GM20000 (cell line): Measurements from ENCODE around the gene SLC9C1.

Experiments
- DNase-seq: peaks from one replicate; pipeline ENCODE4 v3.0.0; 2012; ENCODE audit warnings: low spot score
- CTCF ChIP-seq: IDR thresholded peaks from 2 replicates; pipeline ENCODE4 v1.5.1; 2012; ENCODE audit warnings: mild to moderate bottlenecking, control low read depth; ENCODE audit errors: extremely low read depth, missing control alignments

Gene SLC9C1

GRCh38 chr3:112126511-112126911 lies 167.5 kb downstream of the SLC9C1 start:
- no peak for DNase-seq

GRCh38 chr3:112124907-112125607 lies 169.0 kb downstream of the SLC9C1 start:
- no peak for TF ChIP-seq CTCF
- no peak for DNase-seq

More at GRCh38 chr3:112126511-112126911, 167.5 kb downstream of the SLC9C1 start:
- no peak for TF ChIP-seq CTCF

- no peak for TF ChIP-seq CTCF
- no peak for DNase-seq
Observed at GRCh38 chr3:112123548-112123947, 170.5 kb downstream of the SLC9C1 start.

- no peak for DNase-seq
Observed at GRCh38 chr3:112122870-112123269, 171.1 kb downstream of the SLC9C1 start.

GRCh38 chr3:112121577-112122547 lies 172.2 kb downstream of the SLC9C1 start:
- no peak for DNase-seq
- TF ChIP-seq CTCF = no peak

More at GRCh38 chr3:112122870-112123269, 171.1 kb downstream of the SLC9C1 start:
- no peak for TF ChIP-seq CTCF

- TF ChIP-seq CTCF = no peak
- no peak for DNase-seq
Observed at GRCh38 chr3:112119962-112120836, 173.8 kb downstream of the SLC9C1 start.
